ENCODE data around the gene WNK2. TPM values are rescaled to one million over a fixed set of nuclear protein-coding genes. Genes with fewer than 3 reads are reported as not detected.
A peak's percentile ranks its signal among the peaks of the same experiment; 100 is the strongest.

The WNK2 gene
- total RNA-seq, 1 donor from 2014 or later, result 218 TPM

GRCh38 chr9:93299418-93300174 is 115.7 kb downstream of the WNK2 start:
- Histone ChIP-seq H3K4me1 (peaks cover 73% of the 10 kb centered on the region), H3K27ac (replicated peaks) (peak overlapping the region; percentile 8), H3K9me3 (replicated peaks) (no peaks in the 10 kb centered on the region), H3K36me3 (peaks cover 5% of the 10 kb centered on the region), H3K4me3 (no peak overlapping the region), H3K27me3 (ENCODE audit: low read depth) (peaks cover 12% of the 10 kb centered on the region)
- no peak for DNase-seq
- intact Hi-C loops (cut with micrococcal nuclease), result loop anchor here (10.0 kb wide), 1 partner anchor 145 kb away; no protein-coding TSS in a partner anchor
- TF ChIP-seq CTCF (IDR thresholded peaks at IDR 0.05; ENCODE audit: borderline replicate concordance), result no peak

GRCh38 chr9:93300175-93300572 is 116.2 kb downstream of the WNK2 start:
- no peak for DNase-seq
- intact Hi-C loops (cut with micrococcal nuclease), result loop anchor here (10.0 kb wide), 1 partner anchor 145 kb away; no protein-coding TSS in a partner anchor
- Histone ChIP-seq H3K27me3 (ENCODE audit: low read depth) (peaks cover 12% of the 10 kb centered on the region), H3K4me1 (peaks cover 73% of the 10 kb centered on the region), H3K27ac (replicated peaks) (no peak overlapping the region), H3K9me3 (replicated peaks) (no peaks in the 10 kb centered on the region), H3K36me3 (peaks cover 5% of the 10 kb centered on the region), H3K4me3 (no peak overlapping the region)
- no peak for TF ChIP-seq CTCF (IDR thresholded peaks at IDR 0.05; ENCODE audit: borderline replicate concordance)

GRCh38 chr9:93300585-93301081 is 116.7 kb downstream of the WNK2 start:
- no peak overlapping the region for H3K4me3 ChIP-seq
- DNase-seq, result no peak
- peaks cover 74% of the 10 kb centered on the region for H3K4me1 ChIP-seq
- H3K9me3 ChIP-seq (replicated peaks), result no peaks in the 10 kb centered on the region
- intact Hi-C loops (cut with micrococcal nuclease), result loop anchor here (10.0 kb wide), 1 partner anchor 146 kb away; no protein-coding TSS in a partner anchor
- peaks cover 5% of the 10 kb centered on the region for H3K36me3 ChIP-seq
- H3K27ac ChIP-seq (replicated peaks), result peak overlapping the region; percentile 28
- H3K27me3 ChIP-seq (ENCODE audit: low read depth), result peaks cover 12% of the 10 kb centered on the region
- no peak for TF ChIP-seq CTCF (IDR thresholded peaks at IDR 0.05; ENCODE audit: borderline replicate concordance)

GRCh38 chr9:93301291-93301811 is 117.4 kb downstream of the WNK2 start:
- H3K36me3 ChIP-seq, result peaks cover 5% of the 10 kb centered on the region
- no peaks in the 10 kb centered on the region for H3K9me3 ChIP-seq (replicated peaks)
- intact Hi-C loops (cut with micrococcal nuclease), result loop anchor here (10.0 kb wide), 1 partner anchor 147 kb away; no protein-coding TSS in a partner anchor
- H3K27me3 ChIP-seq (ENCODE audit: low read depth), result peaks cover 12% of the 10 kb centered on the region
- peak overlapping the region; percentile 28 for H3K27ac ChIP-seq (replicated peaks)
- no peak overlapping the region for H3K4me3 ChIP-seq
- no peak for TF ChIP-seq CTCF (IDR thresholded peaks at IDR 0.05; ENCODE audit: borderline replicate concordance)
- peaks cover 77% of the 10 kb centered on the region for H3K4me1 ChIP-seq
- DNase-seq, result no peak

GRCh38 chr9:93301911-93302541 is 118.1 kb downstream of the WNK2 start:
- H3K27ac ChIP-seq (replicated peaks), result no peak overlapping the region
- H3K4me3 ChIP-seq, result no peak overlapping the region
- peaks cover 12% of the 10 kb centered on the region for H3K27me3 ChIP-seq (ENCODE audit: low read depth)
- intact Hi-C loops (cut with micrococcal nuclease), result loop anchor here (10.0 kb wide), 1 partner anchor 147 kb away; no protein-coding TSS in a partner anchor
- H3K4me1 ChIP-seq, result peaks cover 77% of the 10 kb centered on the region
- H3K9me3 ChIP-seq (replicated peaks), result no peaks in the 10 kb centered on the region
- TF ChIP-seq CTCF (IDR thresholded peaks at IDR 0.05; ENCODE audit: borderline replicate concordance), result no peak
- no peak for DNase-seq
- H3K36me3 ChIP-seq, result peaks cover 5% of the 10 kb centered on the region

Data from left ventricle myocardium inferior (tissue), 1 donor.